ENCODE measurements around the gene CPLX4. TPM values are rescaled to one million over a fixed set of nuclear protein-coding genes. Genes with fewer than 3 reads are reported as not detected.
A peak's percentile ranks its signal among the peaks of the same experiment; 100 is the strongest.

CPLX4 gene, protein sequence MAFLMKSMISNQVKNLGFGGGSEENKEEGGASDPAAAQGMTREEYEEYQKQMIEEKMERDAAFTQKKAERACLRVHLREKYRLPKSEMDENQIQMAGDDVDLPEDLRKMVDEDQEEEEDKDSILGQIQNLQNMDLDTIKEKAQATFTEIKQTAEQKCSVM
- total RNA-seq: not detected
- 0 to 0.08 reads per million in 2 donors for total RNA-seq

DNA sequence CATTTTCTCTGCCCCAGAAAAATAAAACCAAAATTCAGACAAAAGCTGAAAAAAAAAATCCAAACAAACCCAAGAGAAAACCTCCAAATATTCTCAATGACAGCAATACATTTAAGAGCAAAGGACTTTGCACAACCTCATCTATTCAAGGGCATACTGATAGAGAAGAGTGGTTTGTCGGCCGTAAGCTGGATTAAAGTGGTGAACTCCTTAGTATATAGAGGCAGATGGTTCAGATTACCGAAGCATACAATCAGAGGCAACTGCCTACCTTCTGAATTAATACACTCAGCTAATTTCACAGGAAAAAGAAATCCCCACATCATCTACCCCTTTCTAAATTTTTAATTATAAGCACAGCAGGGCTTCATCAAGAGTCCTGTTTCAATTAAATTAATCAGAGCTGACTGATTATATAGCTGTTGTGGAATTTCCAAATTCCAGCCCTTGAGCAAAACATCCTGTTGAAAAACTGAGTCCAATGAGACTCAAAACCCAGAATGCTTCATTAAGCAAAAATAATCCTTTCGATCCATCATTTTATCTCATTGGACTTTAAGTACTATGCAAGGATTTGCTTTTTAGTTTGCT is at the start of gene CPLX4:
Gene CPLX4, minus strand, starts transcription at position 190 of the 591 bp plus-strand sequence. Its CDS starts 187 bp downstream, at position 3.
- H3K36me3 Mint-ChIP-seq (ENCODE audit: low read depth): no peaks in the 10 kb centered on the region
- no peak within 1 kb of the TSS for H3K27ac Mint-ChIP-seq
- H3K4me3 Mint-ChIP-seq: no peak within 1 kb of the TSS
- H3K27me3 Mint-ChIP-seq: peaks cover 28% of the 10 kb centered on the region
- no peaks in the 10 kb centered on the region for H3K9me3 ChIP-seq (ENCODE audit: control insufficient read depth, low read length, poor library complexity, severe bottlenecking)
- ATAC-seq (no peak), DNase-seq (no peak)
- no peaks in the 10 kb centered on the region for H3K4me1 Mint-ChIP-seq

DNA sequence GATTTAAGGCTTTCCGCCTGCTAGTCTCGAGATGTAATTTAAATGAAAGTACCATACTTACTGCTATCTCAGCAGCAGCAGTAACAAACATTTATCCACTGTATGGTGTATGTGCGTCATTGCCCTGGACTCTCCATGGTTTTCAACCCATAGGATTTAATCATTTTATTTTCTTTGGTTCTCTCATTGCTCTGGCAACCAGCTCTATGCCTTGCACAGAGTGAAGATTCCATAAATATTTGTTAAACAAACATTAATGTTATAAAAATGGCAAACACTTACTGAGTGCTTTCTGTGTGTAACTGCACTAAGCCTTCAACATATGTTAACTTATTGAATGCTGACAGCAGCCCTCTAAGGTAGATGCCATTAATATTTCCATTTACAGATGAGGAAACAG is 41.9 kb upstream of the CPLX4 start:
- Mint-ChIP-seq H3K27ac (no peak overlapping the region), H3K27me3 (no peaks in the 10 kb centered on the region)

DNA sequence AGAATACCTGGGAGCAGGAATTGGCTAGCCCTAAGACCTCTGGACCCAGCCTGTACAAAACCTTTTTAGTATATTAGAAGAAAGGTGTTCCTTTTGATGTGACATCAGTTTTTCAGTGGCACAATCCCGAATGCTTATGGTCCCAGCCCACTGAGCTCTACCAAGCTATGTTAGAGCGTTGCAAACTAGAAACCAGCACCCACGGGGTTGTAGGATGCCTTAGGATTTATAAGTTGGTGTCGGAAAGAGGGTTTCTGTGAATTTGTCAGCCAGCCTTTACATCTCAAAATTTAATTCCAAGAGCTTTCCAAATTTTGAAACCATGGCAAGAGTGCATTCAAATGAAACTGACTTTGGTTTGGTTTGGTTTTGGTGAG is 41.1 kb upstream of the CPLX4 start:
- no peaks in the 10 kb centered on the region for H3K27me3 Mint-ChIP-seq
- peaks cover 17% of the 10 kb centered on the region for H3K4me1 Mint-ChIP-seq
- peaks cover 3% of the 10 kb centered on the region for H3K36me3 Mint-ChIP-seq (ENCODE audit: low read depth)
- H3K4me3 Mint-ChIP-seq: peak overlapping the region; percentile 100
- DNase-seq (no peak), ATAC-seq (no peak)
- H3K27ac Mint-ChIP-seq: peak overlapping the region; percentile 98
- no peaks in the 10 kb centered on the region for H3K9me3 ChIP-seq (ENCODE audit: control insufficient read depth, low read length, poor library complexity, severe bottlenecking)

More for the DNA sequence above, 41.9 kb upstream of the CPLX4 start:
- H3K36me3 Mint-ChIP-seq (ENCODE audit: low read depth): peaks cover 3% of the 10 kb centered on the region
- no peak overlapping the region for H3K4me3 Mint-ChIP-seq
- DNase-seq: no peak
- ATAC-seq: no peak
- H3K9me3 ChIP-seq (ENCODE audit: control insufficient read depth, low read length, poor library complexity, severe bottlenecking): no peaks in the 10 kb centered on the region
- H3K4me1 Mint-ChIP-seq: peaks cover 17% of the 10 kb centered on the region

DNA sequence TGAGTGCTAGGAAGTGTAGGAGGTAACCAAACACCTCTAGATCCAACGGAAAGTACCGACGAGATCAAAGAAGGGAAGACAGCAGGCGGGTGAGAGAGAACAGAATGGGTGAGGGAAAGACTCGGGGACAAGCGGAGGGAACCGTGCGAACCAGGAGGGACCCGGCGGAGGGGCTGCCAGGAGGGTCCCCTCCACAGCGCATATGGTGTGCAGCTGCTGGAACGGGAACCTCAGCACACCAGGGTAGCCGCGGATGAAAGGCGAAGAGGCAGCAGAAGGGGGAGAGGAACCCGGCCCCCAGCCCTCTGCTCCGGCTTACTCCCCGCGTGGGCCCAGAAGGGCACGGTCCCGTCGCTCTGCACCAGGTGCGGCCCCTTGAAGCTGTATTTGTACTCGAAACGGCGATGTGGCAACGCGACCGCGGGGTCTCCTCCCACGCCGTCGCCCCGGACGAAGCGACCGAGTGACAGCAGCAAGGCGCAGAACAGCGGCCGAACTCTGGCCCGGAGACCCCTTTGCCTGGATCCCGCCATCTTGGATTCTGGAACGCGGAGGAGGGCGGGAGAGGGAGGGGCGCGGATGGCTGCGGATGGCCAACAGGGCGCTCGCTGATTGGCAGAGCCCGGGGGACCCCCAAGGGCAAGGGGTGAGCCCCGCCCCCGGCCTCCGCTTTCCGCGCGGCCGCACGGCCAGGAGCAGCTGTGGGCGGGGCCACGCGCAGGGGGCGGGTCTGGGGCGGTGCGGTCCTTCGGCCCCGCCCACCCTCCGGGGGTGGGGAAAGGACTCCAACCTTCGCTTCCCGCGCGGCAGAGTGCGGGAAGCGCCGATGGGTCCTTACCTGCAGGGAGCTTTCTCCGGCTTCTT is 40.5 kb upstream of the CPLX4 start, which contains the start of gene LMAN1:
Gene LMAN1, minus strand, starts transcription at position 554 of the 864 bp plus-strand sequence. Its CDS starts 21 bp downstream, at position 533.
- ATAC-seq: peak; percentile 87
- DNase-seq: peak; percentile 84 to 94 (median 90)
- peak within 1 kb of the TSS; percentile 100 for H3K4me3 Mint-ChIP-seq
- H3K4me1 Mint-ChIP-seq: peaks cover 17% of the 10 kb centered on the region
- peak within 1 kb of the TSS; percentile 98 for H3K27ac Mint-ChIP-seq
- peaks cover 3% of the 10 kb centered on the region for H3K36me3 Mint-ChIP-seq (ENCODE audit: low read depth)
- no peaks in the 10 kb centered on the region for H3K9me3 ChIP-seq (ENCODE audit: control insufficient read depth, low read length, poor library complexity, severe bottlenecking)
- no peaks in the 10 kb centered on the region for H3K27me3 Mint-ChIP-seq

DNA sequence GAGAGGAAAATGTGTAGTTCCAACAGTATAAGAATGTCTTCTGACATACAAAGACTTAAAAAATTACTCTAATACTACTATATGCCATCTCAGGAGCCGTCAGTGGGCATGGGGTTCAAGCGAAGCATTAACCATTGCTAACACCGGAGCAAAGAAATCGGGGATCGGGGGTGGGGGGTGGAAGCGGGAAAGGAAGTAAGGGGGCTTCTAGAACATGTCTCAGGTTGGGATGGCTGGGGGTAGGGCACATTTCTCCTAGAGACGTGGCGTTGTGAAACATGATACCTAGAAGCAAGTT is 39.9 kb upstream of the CPLX4 start:
- Mint-ChIP-seq H3K4me3 (peak overlapping the region; percentile 100), H3K27ac (peak overlapping the region; percentile 98), H3K36me3 (ENCODE audit: low read depth) (peaks cover 3% of the 10 kb centered on the region), H3K4me1 (peaks cover 18% of the 10 kb centered on the region), H3K27me3 (no peaks in the 10 kb centered on the region)
- ATAC-seq (peak; percentile 2), DNase-seq (no peak)
- H3K9me3 ChIP-seq (ENCODE audit: control insufficient read depth, low read length, poor library complexity, severe bottlenecking): no peaks in the 10 kb centered on the region

DNA sequence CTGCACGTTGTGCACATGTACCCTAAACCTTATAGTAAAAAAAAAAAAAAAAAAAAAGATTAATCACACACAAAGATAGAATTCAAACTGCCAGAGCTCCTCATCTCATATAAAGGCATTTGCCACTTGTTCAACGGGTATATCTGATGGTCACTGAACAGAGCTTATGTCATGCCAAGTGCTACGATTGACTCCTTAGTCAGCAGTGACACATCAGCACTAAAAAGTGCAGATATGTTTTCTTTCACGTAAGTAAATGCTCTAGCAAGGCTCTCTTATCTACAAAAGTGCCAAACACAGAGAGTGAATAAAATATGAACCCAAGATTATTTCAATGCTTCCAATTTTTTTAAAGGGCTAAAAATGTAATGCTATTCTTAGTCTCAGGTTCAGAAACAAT is 39.5 kb upstream of the CPLX4 start:
- Mint-ChIP-seq H3K27ac (peak overlapping the region; percentile 98), H3K4me1 (peaks cover 21% of the 10 kb centered on the region), H3K4me3 (peak overlapping the region; percentile 100), H3K27me3 (no peaks in the 10 kb centered on the region), H3K36me3 (ENCODE audit: low read depth) (peaks cover 3% of the 10 kb centered on the region)
- H3K9me3 ChIP-seq (ENCODE audit: control insufficient read depth, low read length, poor library complexity, severe bottlenecking): no peaks in the 10 kb centered on the region
- DNase-seq: no peak
- peak; percentile 15 for ATAC-seq

DNA sequence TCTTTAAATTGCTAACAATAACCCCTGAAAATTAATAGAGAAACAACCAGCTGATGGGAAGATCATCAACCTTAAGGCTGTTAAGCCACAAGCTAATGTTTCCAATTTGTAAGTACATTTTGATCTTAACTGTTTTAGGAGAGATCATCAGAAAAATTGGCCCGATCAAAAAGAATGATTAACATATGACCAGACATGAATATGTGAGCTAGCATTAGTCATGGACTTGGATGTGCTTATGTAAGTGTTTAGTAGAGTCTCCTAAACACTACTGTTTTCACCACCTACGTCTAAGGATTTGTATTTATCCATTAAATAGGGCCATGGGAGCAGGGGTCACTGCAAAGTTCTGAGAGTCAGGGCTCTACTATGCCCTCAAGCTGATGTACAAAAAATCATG is 36.3 kb upstream of the CPLX4 start:
- H3K27ac Mint-ChIP-seq: no peak overlapping the region
- peaks cover 17% of the 10 kb centered on the region for H3K36me3 Mint-ChIP-seq (ENCODE audit: low read depth)

DNA sequence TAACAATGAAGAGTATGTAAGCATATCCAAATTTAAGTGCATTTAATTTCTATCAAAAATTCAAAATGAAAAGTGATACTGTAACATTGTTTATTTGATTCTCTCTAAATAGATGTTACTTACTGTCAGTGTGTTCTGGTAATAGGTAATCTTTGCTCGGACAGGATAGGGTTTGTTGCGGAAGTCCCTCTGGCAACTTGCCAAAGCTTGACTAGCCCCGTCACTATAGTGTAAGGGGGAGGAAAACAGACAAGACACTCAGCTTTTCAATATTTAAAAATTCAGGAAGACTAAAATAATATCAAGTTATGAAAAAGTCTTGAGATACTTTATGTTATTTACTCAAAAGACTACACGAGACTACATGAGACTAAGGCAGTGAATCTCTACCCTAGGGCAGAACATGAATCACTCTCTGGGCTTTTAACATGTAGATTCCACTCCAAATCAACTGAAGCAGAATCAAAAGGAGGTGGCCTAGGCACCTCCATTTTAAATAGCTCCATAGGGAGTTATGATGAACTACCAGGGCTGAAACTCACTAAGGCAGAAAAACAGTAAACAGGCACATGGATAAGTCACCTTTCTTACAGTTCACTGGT is 34.7 kb upstream of the CPLX4 start:
- ATAC-seq (no peak), DNase-seq (no peak)
- no peaks in the 10 kb centered on the region for H3K9me3 ChIP-seq (ENCODE audit: control insufficient read depth, low read length, poor library complexity, severe bottlenecking)
- H3K27ac Mint-ChIP-seq: peak overlapping the region; percentile 37
- no peaks in the 10 kb centered on the region for H3K27me3 Mint-ChIP-seq
- peaks cover 14% of the 10 kb centered on the region for H3K36me3 Mint-ChIP-seq (ENCODE audit: low read depth)
- peaks cover 23% of the 10 kb centered on the region for H3K4me1 Mint-ChIP-seq
- H3K4me3 Mint-ChIP-seq: no peak overlapping the region

More for the DNA sequence above, 36.3 kb upstream of the CPLX4 start:
- no peaks in the 10 kb centered on the region for H3K9me3 ChIP-seq (ENCODE audit: control insufficient read depth, low read length, poor library complexity, severe bottlenecking)
- peaks cover 29% of the 10 kb centered on the region for H3K4me1 Mint-ChIP-seq
- no peak overlapping the region for H3K4me3 Mint-ChIP-seq
- H3K27me3 Mint-ChIP-seq: no peaks in the 10 kb centered on the region
- DNase-seq: no peak
- ATAC-seq: no peak

DNA sequence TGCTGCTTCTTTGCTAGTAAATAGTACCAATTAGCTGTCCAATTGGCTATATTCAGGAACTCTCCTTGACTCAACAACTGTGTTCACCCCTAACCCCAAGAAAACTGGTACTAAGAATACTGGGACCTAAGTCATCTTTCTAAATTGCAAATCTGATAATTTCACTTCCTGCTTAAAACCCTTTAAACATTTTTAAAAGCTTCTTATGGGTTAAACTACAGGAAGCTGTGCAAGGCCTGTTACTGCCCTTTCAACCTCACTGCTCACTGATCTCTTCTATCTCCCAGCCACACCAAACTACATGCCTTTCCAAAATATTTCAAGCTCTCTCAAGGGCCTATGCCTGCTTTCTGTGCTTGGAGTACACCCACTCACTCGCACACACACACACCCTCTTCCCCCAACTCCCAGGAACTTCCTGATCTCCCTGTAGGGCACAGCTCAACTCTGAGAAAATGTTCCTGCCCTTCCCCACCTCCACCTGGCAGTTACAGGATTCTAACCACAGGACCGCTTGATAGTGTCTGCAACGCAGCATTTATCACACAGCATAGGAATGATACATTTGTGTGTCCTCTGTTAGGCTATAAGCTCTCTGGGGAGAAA is 33.9 kb upstream of the CPLX4 start:
- DNase-seq: no peak
- Mint-ChIP-seq H3K4me1 (peaks cover 18% of the 10 kb centered on the region), H3K27me3 (no peaks in the 10 kb centered on the region), H3K4me3 (peak overlapping the region; percentile 33), H3K27ac (peak overlapping the region; percentile 37), H3K36me3 (ENCODE audit: low read depth) (peaks cover 14% of the 10 kb centered on the region)
- H3K9me3 ChIP-seq (ENCODE audit: control insufficient read depth, low read length, poor library complexity, severe bottlenecking): no peaks in the 10 kb centered on the region
- ATAC-seq: no peak

DNA sequence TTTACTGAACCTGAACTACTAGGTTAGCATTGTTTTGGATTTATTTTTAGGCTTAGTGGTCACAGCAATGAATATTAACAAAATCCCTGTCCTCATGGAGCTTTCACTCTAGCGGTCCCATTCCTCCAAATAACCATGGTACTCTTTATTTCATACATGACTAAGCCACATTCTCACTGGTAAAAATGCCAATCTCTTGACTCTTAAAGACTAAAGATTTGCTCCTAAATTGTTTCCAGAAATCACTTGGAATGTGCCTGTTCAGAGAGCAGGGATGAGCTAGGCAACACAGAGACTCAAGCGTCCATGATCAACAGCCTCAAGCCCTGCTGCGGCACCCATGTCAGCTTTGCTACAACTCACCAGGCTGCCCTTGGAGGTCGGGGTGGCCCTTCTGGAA is 27.1 kb upstream of the CPLX4 start:
- Mint-ChIP-seq H3K27ac (no peak overlapping the region), H3K36me3 (ENCODE audit: low read depth) (peaks cover 12% of the 10 kb centered on the region), H3K27me3 (no peaks in the 10 kb centered on the region), H3K4me3 (no peak overlapping the region), H3K4me1 (no peaks in the 10 kb centered on the region)
- DNase-seq (no peak), ATAC-seq (no peak)
- no peaks in the 10 kb centered on the region for H3K9me3 ChIP-seq (ENCODE audit: control insufficient read depth, low read length, poor library complexity, severe bottlenecking)

DNA sequence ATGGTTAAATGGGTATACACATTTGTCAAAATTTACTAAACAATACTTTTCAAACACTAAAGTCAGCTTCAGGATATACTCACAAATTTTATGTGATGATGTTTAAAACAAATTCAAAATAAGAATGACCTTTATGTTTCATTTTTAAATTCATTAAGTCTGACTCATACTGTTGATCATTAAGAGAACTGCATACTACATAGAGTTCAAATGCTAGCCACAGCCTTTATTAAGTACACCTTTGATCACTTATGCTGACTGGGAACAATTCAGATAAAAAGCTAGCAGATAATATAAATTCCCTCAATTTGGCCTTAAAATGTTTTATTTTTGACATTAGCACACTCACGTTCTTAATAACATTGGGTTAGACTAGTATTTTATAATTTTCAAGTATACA is 26.5 kb upstream of the CPLX4 start:
- ATAC-seq: no peak
- Mint-ChIP-seq H3K36me3 (ENCODE audit: low read depth) (peaks cover 14% of the 10 kb centered on the region), H3K4me3 (no peak overlapping the region), H3K4me1 (no peaks in the 10 kb centered on the region), H3K27ac (no peak overlapping the region), H3K27me3 (no peaks in the 10 kb centered on the region)
- no peak for DNase-seq
- H3K9me3 ChIP-seq (ENCODE audit: control insufficient read depth, low read length, poor library complexity, severe bottlenecking): no peaks in the 10 kb centered on the region

DNA sequence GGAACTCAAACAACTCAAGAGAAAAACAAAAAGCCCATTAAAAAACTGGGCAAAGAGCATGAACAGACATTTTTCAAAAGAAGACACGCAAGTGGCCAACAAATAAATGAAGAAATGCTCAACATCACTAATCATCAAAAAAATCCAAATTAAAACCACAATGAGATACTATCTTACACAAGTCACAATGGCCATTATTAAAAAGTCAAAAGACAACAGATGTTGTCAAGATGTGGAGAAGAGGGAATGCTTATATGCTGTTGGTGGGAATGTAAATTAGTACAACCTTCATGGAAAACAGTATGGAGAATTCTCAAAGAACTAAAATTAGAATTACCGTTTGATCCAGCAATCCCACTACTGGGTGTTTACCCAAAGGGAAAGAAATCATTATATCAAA is 25.5 kb upstream of the CPLX4 start:
- Mint-ChIP-seq H3K4me1 (no peaks in the 10 kb centered on the region), H3K27me3 (no peaks in the 10 kb centered on the region), H3K4me3 (no peak overlapping the region), H3K36me3 (ENCODE audit: low read depth) (peaks cover 14% of the 10 kb centered on the region), H3K27ac (no peak overlapping the region)
- DNase-seq (no peak), ATAC-seq (no peak)
- H3K9me3 ChIP-seq (ENCODE audit: control insufficient read depth, low read length, poor library complexity, severe bottlenecking): no peaks in the 10 kb centered on the region

DNA sequence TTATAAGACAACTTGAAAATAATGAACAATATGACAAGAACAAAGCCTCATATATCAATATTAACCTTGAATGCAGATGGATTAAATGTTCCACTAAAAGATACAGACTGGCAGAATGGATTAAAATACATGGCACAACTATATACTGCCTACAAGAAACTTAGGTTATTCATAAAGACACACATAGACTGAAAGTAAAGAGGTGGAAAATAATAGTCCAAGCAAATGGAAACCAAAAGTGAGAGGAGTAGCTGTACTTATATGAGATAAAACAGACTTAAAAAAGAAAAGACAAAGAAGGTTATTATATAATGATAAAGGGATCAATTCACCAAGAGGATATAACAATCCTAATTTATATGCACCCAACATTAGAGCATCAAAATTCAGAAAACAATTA is 22.4 kb upstream of the CPLX4 start:
- ATAC-seq (no peak), DNase-seq (no peak)
- no peaks in the 10 kb centered on the region for H3K9me3 ChIP-seq (ENCODE audit: control insufficient read depth, low read length, poor library complexity, severe bottlenecking)
- no peaks in the 10 kb centered on the region for H3K4me1 Mint-ChIP-seq
- H3K36me3 Mint-ChIP-seq (ENCODE audit: low read depth): peaks cover 21% of the 10 kb centered on the region
- no peak overlapping the region for H3K27ac Mint-ChIP-seq
- H3K4me3 Mint-ChIP-seq: no peak overlapping the region
- no peaks in the 10 kb centered on the region for H3K27me3 Mint-ChIP-seq

All from T-helper 17 cell (primary cell).